ENCODE measurements around the gene CDH15. TPM values are rescaled to one million over a fixed set of nuclear protein-coding genes. Genes with fewer than 3 reads are reported as not detected.

The CDH15 gene
- total RNA-seq, 1 experiment from 2014 or later = 3.8 TPM

DNA sequence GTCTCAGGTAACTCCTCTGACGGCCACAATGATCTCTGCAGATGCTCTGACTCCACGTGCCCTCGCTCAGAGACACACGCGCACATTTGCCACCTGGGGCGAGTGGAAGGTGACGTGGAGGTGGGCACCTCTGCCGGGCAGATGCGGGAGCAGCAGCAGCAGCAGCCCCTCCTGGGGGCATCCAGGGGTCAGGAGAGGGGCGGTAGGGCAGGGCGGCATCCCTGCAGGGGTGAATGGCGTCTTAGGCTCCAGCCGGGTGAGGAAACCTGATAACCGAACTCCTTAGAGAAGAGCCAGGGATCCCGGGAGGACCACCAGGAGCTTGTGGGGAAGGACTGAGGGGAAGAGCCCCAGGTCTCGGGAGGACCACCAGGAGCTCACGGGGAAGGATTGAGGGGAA is 34.6 kb upstream of the CDH15 start:
- RAD21 ChIA-PET (ENCODE audit: low non-redundant PET in 1 of 2, low total read pairs in 2 of 2, uncharacterized antibody in 2 of 2, unreplicated experiment in 2 of 2) = interaction anchor here in 1 of 2 experiments (0.7 kb wide), 1 partner anchor 33 kb away, joined by 3 read pairs; no protein-coding TSS in a partner anchor
- POLR2A ChIA-PET = no interaction called here
- Histone ChIP-seq H3K9me2 (ENCODE audit: insufficient read depth) (no peaks in the 10 kb centered on the region), H3K9me3 (ENCODE audit: control insufficient read depth in 1 of 2, insufficient read depth in 1 of 2, low read depth in 1 of 2, low read length in 2 of 2) (no peaks in the 10 kb centered on the region), H3K9ac (ENCODE audit: low read length) (no peak overlapping the region), H2AFZ (ENCODE audit: low read depth, low read length, poor library complexity, severe bottlenecking) (no peak overlapping the region), H4K20me1 (ENCODE audit: insufficient read depth) (no peaks in the 10 kb centered on the region), H3K27me3 (ENCODE audit: insufficient read depth, low read length) (no peaks in the 10 kb centered on the region), H3K27ac (ENCODE audit: low read depth, low read length) (no peak overlapping the region), H3K36me3 (ENCODE audit: control insufficient read depth in 1 of 2, insufficient read depth in 2 of 2, low read length in 2 of 2) (peaks cover 17 to 32% of the 10 kb centered on the region in 2 experiments), H3K4me1 (ENCODE audit: control insufficient read depth in 1 of 2, insufficient read depth in 2 of 2, low read length in 2 of 2) (no peaks in the 10 kb centered on the region), H3K79me2 (ENCODE audit: insufficient read depth, low read length) (no peaks in the 10 kb centered on the region; the same call in 1 of the 2 replicates), H3K4me3 (replicated peaks in 1 of 2; ENCODE audit: low read depth in 1 of 2, low read length in 2 of 2) (no peak overlapping the region), H3K4me2 (ENCODE audit: low read length) (no peak overlapping the region)
- CTCF ChIA-PET = no interaction called here
- ATAC-seq (no peak), DNase-seq (ENCODE audit: low read depth, low spot score) (no peak)
- BruUV-seq (replicated peaks) = no TSS peak
- intact Hi-C loops (cut with micrococcal nuclease) = no loop called here
- TF ChIP-seq CTCF (IDR thresholded peaks at IDR 0.05 in 2 of 3, conservative IDR thresholded peaks at IDR 0.05 in 1 of 3; ENCODE audit: borderline replicate concordance in 1 of 3, insufficient read depth in 1 of 3, low read depth in 2 of 3, low read length in 2 of 3) = no peak
- no peak for TF ChIP-seq SIN3A (IDR thresholded peaks at IDR 0.05; ENCODE audit: low read depth)
- TF ChIP-seq CEBPB (IDR thresholded peaks at IDR 0.05; ENCODE audit: low read depth) = no peak
- no peak for TF ChIP-seq JUND (IDR thresholded peaks at IDR 0.05)
- no peak for TF ChIP-seq EZH2phosphoT487 (IDR thresholded peaks at IDR 0.05; ENCODE audit: borderline replicate concordance)
- no peak for TF ChIP-seq SP1 (IDR thresholded peaks at IDR 0.05; ENCODE audit: low read depth)
- TF ChIP-seq POLR2A (IDR thresholded peaks at IDR 0.05; ENCODE audit: borderline replicate concordance, extremely low read depth, insufficient read depth, insufficient read length) = no peak
- TF ChIP-seq, protein P1, sequence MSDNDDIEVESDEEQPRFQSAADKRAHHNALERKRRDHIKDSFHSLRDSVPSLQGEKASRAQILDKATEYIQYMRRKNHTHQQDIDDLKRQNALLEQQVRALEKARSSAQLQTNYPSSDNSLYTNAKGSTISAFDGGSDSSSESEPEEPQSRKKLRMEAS (IDR thresholded peaks at IDR 0.05) = no peak
- no peak for TF ChIP-seq YY1 (IDR thresholded peaks at IDR 0.05; ENCODE audit: extremely low read depth, insufficient replicate concordance, low read depth, low read length)
- TF ChIP-seq TCF7L2 (IDR thresholded peaks at IDR 0.05; ENCODE audit: borderline replicate concordance, extremely low read depth, insufficient read depth, insufficient read length) = no peak
- TF ChIP-seq ZFX (IDR thresholded peaks at IDR 0.05) = no peak
- no peak for TF ChIP-seq CBX3 (IDR thresholded peaks at IDR 0.05; ENCODE audit: low read depth)
- TF ChIP-seq FOSL1 (IDR thresholded peaks at IDR 0.05; ENCODE audit: low read depth) = no peak
- TF ChIP-seq, protein P2, sequence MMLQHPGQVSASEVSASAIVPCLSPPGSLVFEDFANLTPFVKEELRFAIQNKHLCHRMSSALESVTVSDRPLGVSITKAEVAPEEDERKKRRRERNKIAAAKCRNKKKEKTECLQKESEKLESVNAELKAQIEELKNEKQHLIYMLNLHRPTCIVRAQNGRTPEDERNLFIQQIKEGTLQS (IDR thresholded peaks at IDR 0.05) = no peak
- TF ChIP-seq EZH2 (IDR thresholded peaks at IDR 0.05) = no peak
- TF ChIP-seq, protein P3, sequence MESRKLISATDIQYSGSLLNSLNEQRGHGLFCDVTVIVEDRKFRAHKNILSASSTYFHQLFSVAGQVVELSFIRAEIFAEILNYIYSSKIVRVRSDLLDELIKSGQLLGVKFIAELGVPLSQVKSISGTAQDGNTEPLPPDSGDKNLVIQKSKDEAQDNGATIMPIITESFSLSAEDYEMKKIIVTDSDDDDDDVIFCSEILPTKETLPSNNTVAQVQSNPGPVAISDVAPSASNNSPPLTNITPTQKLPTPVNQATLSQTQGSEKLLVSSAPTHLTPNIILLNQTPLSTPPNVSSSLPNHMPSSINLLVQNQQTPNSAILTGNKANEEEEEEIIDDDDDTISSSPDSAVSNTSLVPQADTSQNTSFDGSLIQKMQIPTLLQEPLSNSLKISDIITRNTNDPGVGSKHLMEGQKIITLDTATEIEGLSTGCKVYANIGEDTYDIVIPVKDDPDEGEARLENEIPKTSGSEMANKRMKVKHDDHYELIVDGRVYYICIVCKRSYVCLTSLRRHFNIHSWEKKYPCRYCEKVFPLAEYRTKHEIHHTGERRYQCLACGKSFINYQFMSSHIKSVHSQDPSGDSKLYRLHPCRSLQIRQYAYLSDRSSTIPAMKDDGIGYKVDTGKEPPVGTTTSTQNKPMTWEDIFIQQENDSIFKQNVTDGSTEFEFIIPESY (IDR thresholded peaks at IDR 0.05; ENCODE audit: extremely low read depth, insufficient replicate concordance, low read length) = no peak

All from HCT116 (cell line).